SK-N-SH treated with all-trans-retinoic acid at 6 μM for 48 hours (cell line): ENCODE results near the gene USP54.
"Not testable (repeated sequence)": the region's sequence is repeated elsewhere in the genome, so short reads cannot be mapped to it uniquely, and the experiment has no call there.

Source experiments
- CSDC2 ChIP-seq: fragments of 250-450 bp; sonication (Bioruptor Pico); IDR thresholded peaks from 2 replicates; pipeline ENCODE4 v1.5.0; 2020; ENCODE audit warnings: mild to moderate bottlenecking, moderate library complexity
- ZC3H10 ChIP-seq: fragments of 250-450 bp; sonication (Bioruptor Pico); IDR thresholded peaks from 2 replicates; pipeline ENCODE4 v1.5.1; 2021; ENCODE audit warnings: mild to moderate bottlenecking, moderate library complexity

DNA sequence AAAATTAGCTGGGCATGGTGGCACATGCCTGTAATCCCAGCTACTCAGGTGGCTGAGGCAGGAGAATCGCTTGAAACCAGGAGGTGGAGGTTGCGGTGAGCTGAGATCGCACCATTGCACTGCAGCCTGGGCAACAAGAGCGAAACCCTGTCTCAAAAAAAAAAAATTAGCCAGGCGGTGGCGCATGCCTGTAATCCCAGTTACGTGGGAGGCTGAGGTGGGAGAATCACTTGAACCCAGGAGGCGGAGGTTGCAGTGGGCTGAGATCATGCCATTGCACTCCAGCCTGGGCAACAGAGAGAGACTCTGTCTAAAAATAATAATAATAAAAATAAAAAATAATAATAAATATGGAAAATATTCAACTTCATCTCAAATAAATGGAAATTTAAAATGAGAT lies 26.0 kb upstream of the USP54 start:
- not testable (repeated sequence) for TF ChIP-seq CSDC2 (CRISPR knock-in tag); ZC3H10
